K562 (cell line): Measurements from ENCODE around the gene DCAF4.

Source experiments
- CHD2 ChIP-seq: IDR thresholded peaks from 2 replicates; pipeline ENCODE4 v1.6.1; 2011; ENCODE audit warnings: low read depth, low read length
- EP300 ChIP-seq: IDR thresholded peaks from 2 replicates; pipeline ENCODE4 v1.6.1; 2012; ENCODE audit warnings: low read length, improper control_type of control experiment
- HOMEZ ChIP-seq: fragments of 250-450 bp; sonication (Bioruptor Pico); IDR thresholded peaks from 2 replicates; pipeline ENCODE4 v1.4.0; 2020; ENCODE audit warnings: mild to moderate bottlenecking, moderate library complexity
- KDM5B ChIP-seq: fragments of 200-600 bp; sonication (generic); IDR thresholded peaks from 2 replicates; pipeline ENCODE4 v1.6.1; 2012; ENCODE audit warnings: low read depth, mild to moderate bottlenecking, moderate library complexity, low read length, control low read depth, inconsistent platforms; ENCODE audit not compliant: insufficient replicate concordance
- POLR2AphosphoS2 ChIP-seq: IDR thresholded peaks from 2 replicates; pipeline ENCODE4 v1.6.1; 2012; ENCODE audit warnings: low read length, improper control_type of control experiment
- SIN3A ChIP-seq, 2 experiments: fragments of 150-350 bp in 1 of 2; IDR thresholded peaks; 2 replicates each; pipeline ENCODE4 v1.6.1; 2011 to 2016; ENCODE audit warnings: borderline replicate concordance in 2 of 2, low read depth in 2 of 2, low read length in 2 of 2, mild to moderate bottlenecking in 2 of 2, moderate library complexity in 2 of 2; ENCODE audit not compliant: control insufficient read depth in 1 of 2
- SMAD3 ChIP-seq: fragments of 450-650 bp; formaldehyde crosslinking; conservative IDR thresholded peaks from 2 replicates; pipeline ENCODE4 v1.4.0; 2020; ENCODE audit warnings: mild to moderate bottlenecking
- TSHZ1 ChIP-seq: fragments of 250-450 bp; sonication (Bioruptor Pico); IDR thresholded peaks from 2 replicates; pipeline ENCODE4 v1.4.0; 2020; ENCODE audit warnings: mild to moderate bottlenecking, moderate library complexity
- ZNF140 ChIP-seq: fragments of 250-450 bp; sonication (Bioruptor Pico); IDR thresholded peaks from 2 replicates; pipeline ENCODE4 v1.8.0; 2021; ENCODE audit warnings: moderate library complexity, mild to moderate bottlenecking, inconsistent platforms
- ZNF274 ChIP-seq: IDR thresholded peaks from 2 replicates; pipeline ENCODE4 v1.6.1; 2011; ENCODE audit warnings: low read depth, mild to moderate bottlenecking, low read length, moderate library complexity, borderline replicate concordance
- ZNF639 ChIP-seq, 2 experiments: fragments of 200-800 bp in 1 of 2; sonication (Bioruptor generic) in 1 of 2; sonication (generic) in 1 of 2; formaldehyde crosslinking in 1 of 2; IDR thresholded peaks in 1 of 2; conservative IDR thresholded peaks in 1 of 2; 2 replicates each; pipeline versions ENCODE4 v1.5.0 to v1.6.1; 2016 to 2020; ENCODE audit warnings: missing compliant biosample characterization in 1 of 2, missing genetic modification characterization in 1 of 2, missing genetic modification reagents in 1 of 2
- ZNF696 ChIP-seq: fragments of 250-450 bp; sonication (Bioruptor Pico); conservative IDR thresholded peaks from 2 replicates; pipeline ENCODE4 v1.4.0; 2020; ENCODE audit warnings: mild to moderate bottlenecking, moderate library complexity
- TF ChIP-seq, protein P1 (sequence below): sonication (generic); formaldehyde crosslinking; IDR thresholded peaks from 2 replicates; pipeline ENCODE4 v1.8.1; 2022; ENCODE audit warnings: missing genetic modification reagents
- TF ChIP-seq, protein P2 (sequence below), 3 experiments: fragments of 200-800 bp in 1 of 3; fragments of 250-450 bp in 1 of 3; fragments of 450-650 bp in 1 of 3; sonication (Bioruptor Pico) in 1 of 3; sonication (Bioruptor generic) in 1 of 3; formaldehyde crosslinking in 1 of 3; IDR thresholded peaks; 2 replicates each; pipeline versions ENCODE4 v1.6.1 to v1.8.0; 2016 to 2022; ENCODE audit warnings: mild to moderate bottlenecking in 2 of 3, missing genetic modification characterization in 2 of 3, missing compliant biosample characterization in 1 of 3, moderate library complexity in 1 of 3

DNA sequence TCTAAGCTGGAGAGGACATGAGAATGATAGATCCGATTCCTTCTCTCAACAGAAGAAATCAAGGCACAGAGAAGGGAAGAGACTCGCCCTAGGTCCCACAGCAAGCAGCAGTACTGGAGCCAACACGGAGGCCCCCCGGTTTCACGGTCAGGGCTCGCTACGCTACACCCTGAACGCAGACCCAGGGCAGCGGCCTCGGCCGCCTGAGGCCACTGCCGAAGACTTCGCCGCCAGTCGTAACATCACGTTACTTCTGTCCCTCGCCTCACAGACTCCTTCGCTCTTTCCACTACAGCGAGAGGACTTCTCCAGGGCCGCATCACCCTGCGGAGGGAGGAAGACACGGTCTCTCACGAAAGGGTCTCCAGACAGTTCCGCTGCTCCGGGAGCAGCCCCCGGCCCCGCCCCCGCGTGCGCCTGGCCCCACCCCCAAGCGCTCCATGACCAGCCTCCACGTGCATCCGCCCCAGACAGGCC lies 411 bp upstream of the DCAF4 start:
- TF ChIP-seq, protein P1, sequence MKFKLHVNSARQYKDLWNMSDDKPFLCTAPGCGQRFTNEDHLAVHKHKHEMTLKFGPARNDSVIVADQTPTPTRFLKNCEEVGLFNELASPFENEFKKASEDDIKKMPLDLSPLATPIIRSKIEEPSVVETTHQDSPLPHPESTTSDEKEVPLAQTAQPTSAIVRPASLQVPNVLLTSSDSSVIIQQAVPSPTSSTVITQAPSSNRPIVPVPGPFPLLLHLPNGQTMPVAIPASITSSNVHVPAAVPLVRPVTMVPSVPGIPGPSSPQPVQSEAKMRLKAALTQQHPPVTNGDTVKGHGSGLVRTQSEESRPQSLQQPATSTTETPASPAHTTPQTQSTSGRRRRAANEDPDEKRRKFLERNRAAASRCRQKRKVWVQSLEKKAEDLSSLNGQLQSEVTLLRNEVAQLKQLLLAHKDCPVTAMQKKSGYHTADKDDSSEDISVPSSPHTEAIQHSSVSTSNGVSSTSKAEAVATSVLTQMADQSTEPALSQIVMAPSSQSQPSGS (CRISPR knock-in tag), result no peak
- TF ChIP-seq SIN3A (IDR thresholded peaks at IDR 0.05; ENCODE audit: borderline replicate concordance in 2 of 2, control insufficient read depth in 1 of 2, low read depth in 2 of 2, low read length in 2 of 2), result no peak
- TF ChIP-seq CHD2, result no peak
- TF ChIP-seq POLR2AphosphoS2, result no peak
- no peak for TF ChIP-seq SMAD3 (CRISPR knock-in tag)
- TF ChIP-seq ZNF696 (CRISPR knock-in tag), result no peak
- TF ChIP-seq EP300, result no peak
- no peak for TF ChIP-seq ZNF140 (CRISPR knock-in tag)
- TF ChIP-seq KDM5B, result peak; percentile 63
- TF ChIP-seq HOMEZ (CRISPR knock-in tag), result no peak
- no peak for TF ChIP-seq ZNF274
- no peak for TF ChIP-seq ZNF639 (CRISPR knock-in tag; conservative IDR thresholded peaks at IDR 0.05 in 1 of 2, IDR thresholded peaks at IDR 0.05 in 1 of 2)
- TF ChIP-seq, protein P2, sequence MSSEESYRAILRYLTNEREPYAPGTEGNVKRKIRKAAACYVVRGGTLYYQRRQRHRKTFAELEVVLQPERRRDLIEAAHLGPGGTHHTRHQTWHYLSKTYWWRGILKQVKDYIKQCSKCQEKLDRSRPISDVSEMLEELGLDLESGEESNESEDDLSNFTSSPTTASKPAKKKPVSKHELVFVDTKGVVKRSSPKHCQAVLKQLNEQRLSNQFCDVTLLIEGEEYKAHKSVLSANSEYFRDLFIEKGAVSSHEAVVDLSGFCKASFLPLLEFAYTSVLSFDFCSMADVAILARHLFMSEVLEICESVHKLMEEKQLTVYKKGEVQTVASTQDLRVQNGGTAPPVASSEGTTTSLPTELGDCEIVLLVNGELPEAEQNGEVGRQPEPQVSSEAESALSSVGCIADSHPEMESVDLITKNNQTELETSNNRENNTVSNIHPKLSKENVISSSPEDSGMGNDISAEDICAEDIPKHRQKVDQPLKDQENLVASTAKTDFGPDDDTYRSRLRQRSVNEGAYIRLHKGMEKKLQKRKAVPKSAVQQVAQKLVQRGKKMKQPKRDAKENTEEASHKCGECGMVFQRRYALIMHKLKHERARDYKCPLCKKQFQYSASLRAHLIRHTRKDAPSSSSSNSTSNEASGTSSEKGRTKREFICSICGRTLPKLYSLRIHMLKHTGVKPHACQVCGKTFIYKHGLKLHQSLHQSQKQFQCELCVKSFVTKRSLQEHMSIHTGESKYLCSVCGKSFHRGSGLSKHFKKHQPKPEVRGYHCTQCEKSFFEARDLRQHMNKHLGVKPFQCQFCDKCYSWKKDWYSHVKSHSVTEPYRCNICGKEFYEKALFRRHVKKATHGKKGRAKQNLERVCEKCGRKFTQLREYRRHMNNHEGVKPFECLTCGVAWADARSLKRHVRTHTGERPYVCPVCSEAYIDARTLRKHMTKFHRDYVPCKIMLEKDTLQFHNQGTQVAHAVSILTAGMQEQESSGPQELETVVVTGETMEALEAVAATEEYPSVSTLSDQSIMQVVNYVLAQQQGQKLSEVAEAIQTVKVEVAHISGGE (CRISPR knock-in tag; IDR thresholded peaks at IDR 0.05), result peak in 1 of 3 experiments; percentile 11; a peak in 1 of 6 replicates
- TF ChIP-seq TSHZ1 (CRISPR knock-in tag), result no peak
